ENCODE results near the gene SAYSD1.

Gene SAYSD1

GRCh38 chr6:39077882-39078594 is 36.9 kb downstream of the SAYSD1 start:
- DNase-seq = no peak

GRCh38 chr6:39076623-39077535 is 38.1 kb downstream of the SAYSD1 start:
- DNase-seq = no peak

GRCh38 chr6:39075807-39076622 is 39.0 kb downstream of the SAYSD1 start:
- DNase-seq = no peak

- DNase-seq = no peak
Observed at GRCh38 chr6:39075010-39075686, 39.8 kb downstream of the SAYSD1 start.

DNA sequence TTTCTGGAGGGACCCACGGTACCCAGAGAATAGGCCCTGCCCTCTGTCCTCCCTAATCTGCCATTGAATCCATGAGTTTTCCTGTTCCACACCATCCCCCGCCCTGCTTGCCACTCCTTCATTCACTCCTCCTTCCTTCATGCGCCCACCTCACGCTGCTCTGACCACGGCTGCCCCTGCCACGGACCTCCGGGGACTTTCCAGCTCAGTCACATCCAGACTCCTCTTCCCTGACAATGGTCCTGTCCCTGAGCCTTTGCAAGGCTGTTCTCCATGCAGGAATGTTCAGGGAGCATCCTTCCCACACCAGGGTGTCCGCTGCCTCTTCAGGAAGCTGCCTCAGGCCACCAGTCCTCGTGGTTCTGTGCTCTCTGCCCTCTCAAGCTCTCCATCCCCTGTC is 40.5 kb downstream of the SAYSD1 start:
- DNase-seq = no peak

DNA sequence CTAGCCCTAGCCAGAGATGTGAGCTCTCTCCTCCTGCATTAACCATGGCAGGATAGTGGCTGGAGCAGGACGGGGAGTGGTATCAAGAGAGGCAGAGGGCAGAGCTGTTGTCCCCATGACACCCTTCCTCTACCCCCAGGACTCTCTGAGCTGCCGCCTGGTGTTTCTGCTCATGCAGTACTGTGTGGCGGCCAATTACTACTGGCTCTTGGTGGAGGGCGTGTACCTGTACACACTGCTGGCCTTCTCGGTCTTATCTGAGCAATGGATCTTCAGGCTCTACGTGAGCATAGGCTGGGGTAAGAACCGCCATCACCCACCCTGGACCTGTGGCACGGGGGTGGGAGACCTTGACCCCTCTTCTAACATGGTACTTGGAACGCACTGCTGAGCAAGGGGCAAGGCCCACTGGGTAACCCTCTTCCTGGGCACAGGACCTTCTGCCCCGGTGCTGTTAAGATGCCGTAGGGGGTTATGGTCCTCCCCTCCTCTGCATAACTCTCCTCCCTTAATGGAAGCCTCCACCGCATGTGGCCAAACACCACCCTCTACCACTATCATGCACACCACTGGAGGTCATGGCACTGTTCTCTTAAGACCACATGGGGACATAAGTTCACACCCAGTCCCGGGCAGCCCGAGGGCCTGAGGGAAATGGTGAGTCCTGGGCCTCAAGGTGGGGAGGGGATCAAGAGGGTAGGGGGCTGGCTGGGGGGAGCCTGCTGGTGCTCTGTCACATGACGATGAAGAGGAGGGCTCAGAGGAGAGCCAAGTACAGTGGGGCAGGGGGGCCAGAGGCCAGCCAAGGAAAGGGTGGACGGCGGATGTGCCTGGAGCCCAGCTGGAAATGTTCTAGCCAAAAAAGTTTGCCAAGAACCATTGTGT is 41.3 kb downstream of the SAYSD1 start:
- no peak for DNase-seq

GRCh38 chr6:39072830-39073229 is 42.2 kb downstream of the SAYSD1 start:
- no peak for DNase-seq

- no peak for DNase-seq
Observed at GRCh38 chr6:39068391-39068790, 46.6 kb downstream of the SAYSD1 start.

DNA sequence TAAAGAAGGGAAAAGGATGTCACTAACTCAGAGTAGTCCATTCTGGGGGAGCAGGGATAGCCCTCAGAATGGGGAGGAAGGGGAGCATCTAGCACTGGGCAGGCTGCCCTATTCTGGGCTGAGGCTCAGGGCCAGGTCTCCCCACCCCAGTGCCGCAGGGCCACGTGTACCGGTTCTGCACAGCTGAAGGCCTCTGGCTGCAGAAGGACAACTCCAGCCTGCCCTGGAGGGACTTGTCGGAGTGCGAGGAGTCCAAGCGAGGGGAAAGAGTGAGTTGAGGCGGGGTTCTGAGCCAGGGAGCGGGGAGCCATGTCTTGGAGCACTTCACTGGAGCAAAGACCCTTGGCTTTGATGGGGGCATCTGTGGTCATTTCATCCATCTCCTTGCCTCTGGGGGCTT is 49.4 kb downstream of the SAYSD1 start:
- DNase-seq = no peak

- no peak for DNase-seq
Observed at GRCh38 chr6:39063526-39063925, 51.5 kb downstream of the SAYSD1 start.

- no peak for DNase-seq
Observed at GRCh38 chr6:39062014-39062740, 52.8 kb downstream of the SAYSD1 start.

- DNase-seq = no peak
Observed at GRCh38 chr6:39061588-39061987, 53.4 kb downstream of the SAYSD1 start.

DNA sequence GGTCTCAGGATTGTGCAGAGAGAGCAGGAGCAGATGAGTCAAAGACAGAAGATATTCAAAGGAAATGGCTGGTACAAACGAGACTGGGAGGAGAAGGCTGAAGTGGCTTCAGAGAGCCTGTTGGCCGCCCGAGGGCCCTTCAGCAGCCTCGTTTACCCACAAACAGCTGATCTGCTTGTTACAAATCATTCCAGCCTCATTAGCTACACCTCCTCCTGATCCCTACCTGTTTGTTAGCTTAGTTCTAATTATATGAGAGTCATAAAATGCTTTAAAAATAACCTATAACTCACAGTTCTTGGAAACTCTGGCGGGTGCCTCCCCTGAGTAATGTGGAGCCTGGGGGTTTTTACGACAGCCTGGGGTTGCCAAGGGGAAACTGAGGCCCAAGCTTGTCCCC is 53.8 kb downstream of the SAYSD1 start:
- DNase-seq = no peak

DNA sequence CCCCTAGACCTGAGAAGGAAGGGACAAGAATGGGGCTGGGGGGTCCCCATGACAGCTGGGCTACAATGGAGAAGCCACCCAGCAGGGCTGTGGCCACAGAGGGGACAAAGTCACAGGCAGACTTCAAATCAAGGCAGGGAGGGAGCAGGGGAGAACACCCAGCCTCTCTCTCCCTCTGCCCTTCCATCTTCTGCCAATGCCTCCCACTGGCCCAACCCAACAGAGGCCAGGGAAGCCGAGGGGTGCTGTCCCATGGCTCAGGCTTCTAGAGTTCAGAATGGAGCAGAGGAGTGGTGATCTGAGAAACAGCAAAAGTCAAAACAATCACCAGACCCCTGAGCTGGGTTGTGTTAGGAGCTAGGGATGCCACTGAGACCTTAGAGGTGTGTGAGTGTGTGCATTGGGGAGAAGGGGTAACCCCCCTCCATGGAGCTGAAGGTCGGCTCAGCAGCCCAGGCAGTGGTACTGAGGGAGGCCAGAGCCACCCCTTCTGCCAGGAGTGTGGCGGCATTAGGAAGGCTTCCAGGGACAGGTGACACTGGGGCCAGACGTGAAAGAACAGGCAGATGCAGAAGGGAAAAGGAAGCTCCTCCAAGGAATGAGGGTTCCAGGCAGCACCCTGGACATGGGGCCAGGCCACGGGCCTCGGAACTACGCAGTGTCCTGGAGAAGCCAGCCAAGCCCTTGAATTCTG is 54.4 kb downstream of the SAYSD1 start:
- no peak for DNase-seq

GRCh38 chr6:39059496-39060310 is 55.3 kb downstream of the SAYSD1 start:
- no peak for DNase-seq

- no peak for DNase-seq
Observed at GRCh38 chr6:39058471-39059147, 56.4 kb downstream of the SAYSD1 start.

DNA sequence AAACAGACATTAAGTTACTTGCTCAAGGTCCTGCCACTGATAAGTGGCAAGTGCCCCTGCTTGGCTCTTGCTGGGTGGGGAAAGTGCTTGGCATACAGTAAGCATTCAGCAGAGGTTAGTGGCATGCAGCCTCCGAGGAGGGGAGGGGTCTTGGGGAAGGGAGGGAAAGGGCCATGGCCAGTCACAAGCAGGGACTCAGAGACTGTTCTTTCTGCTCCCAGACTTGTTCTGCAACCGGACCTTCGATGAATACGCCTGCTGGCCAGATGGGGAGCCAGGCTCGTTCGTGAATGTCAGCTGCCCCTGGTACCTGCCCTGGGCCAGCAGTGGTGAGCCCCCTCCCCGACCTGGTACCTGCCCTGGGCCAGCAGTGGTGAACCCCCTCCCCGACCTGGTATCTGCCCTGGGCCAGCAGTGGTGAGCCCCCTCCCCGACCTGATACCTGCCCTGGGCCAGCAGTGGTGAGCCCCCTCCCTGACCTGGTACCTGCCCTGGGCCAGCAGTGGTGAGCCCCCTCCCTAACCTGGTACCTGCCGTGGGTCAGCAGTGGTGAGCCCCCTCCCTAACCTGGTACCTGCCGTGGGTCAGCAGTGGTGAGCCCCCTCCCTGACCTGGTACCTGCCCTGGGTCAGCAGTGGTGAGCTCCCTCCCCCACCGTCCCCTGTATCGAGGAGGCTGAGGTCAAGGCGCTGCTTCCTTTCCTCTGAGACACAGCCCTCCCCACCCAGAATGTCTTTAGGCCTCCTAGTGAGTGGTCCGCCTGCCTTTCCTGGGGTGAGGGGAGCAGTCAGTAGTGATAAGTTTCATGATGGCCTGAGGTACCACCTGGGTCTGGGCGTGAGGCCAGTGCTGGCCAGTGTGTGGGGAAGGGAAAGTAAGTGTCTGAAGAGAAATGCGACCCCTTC is 57.5 kb downstream of the SAYSD1 start:
- DNase-seq = no peak

GRCh38 chr6:39056681-39057080 is 58.3 kb downstream of the SAYSD1 start:
- no peak for DNase-seq

Measured in OCI-M1 (cell line).